ENCODE results near the gene ALDH3A1. TPM values are rescaled to one million over a fixed set of nuclear protein-coding genes. Genes with fewer than 3 reads are reported as not detected.
A peak's percentile ranks its signal among the peaks of the same experiment; 100 is the strongest.

Gene ALDH3A1
- total RNA-seq, 1 donor from 2014 or later, result not detected

GRCh38 chr17:19714542-19715411, 33.3 kb downstream of the ALDH3A1 start:
- Mint-ChIP-seq H3K4me3 (no peak overlapping the region), H3K27ac (ENCODE audit: unreplicated experiment) (no peak overlapping the region)

DNA sequence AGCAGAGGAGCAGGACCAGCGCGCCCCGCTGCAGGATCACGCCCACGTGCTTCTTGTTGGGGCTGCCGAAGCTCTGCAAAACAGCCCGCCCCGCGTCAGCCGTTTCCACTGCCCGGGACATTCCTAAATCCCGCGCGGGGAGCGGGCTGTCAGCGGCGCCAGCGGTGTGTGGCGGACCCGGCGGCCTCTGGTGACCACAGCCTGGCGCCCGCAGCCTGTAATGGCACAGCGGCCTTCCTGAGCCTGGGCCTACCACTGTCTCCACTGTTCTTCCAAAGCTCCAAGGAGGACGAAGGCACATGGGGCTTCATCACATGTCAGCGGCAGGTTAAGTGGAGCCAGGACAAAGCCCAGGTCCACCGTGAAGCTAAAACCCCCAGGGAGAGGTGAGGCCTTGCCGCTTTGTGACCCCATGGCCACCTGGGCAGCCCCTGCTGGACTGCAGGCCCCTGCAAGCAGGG, 34.2 kb downstream of the ALDH3A1 start:
- Mint-ChIP-seq H3K36me3 (ENCODE audit: low read depth) (no peaks in the 10 kb centered on the region), H3K4me1 (no peaks in the 10 kb centered on the region), H3K9me3 (no peaks in the 10 kb centered on the region), H3K4me3 (no peak overlapping the region), H3K27me3 (ENCODE audit: low read depth) (no peaks in the 10 kb centered on the region), H3K27ac (ENCODE audit: unreplicated experiment) (no peak overlapping the region)
- no peak for TF ChIP-seq CTCF (conservative IDR thresholded peaks at IDR 0.05)
- no peak for DNase-seq (ENCODE audit: low read depth, low spot score)

More at GRCh38 chr17:19714542-19715411, 33.3 kb downstream of the ALDH3A1 start:
- TF ChIP-seq CTCF (conservative IDR thresholded peaks at IDR 0.05), result no peak
- Mint-ChIP-seq H3K27me3 (ENCODE audit: low read depth) (no peaks in the 10 kb centered on the region), H3K9me3 (no peaks in the 10 kb centered on the region), H3K4me1 (no peaks in the 10 kb centered on the region), H3K36me3 (ENCODE audit: low read depth) (no peaks in the 10 kb centered on the region)
- DNase-seq (ENCODE audit: low read depth, low spot score), result no peak

DNA sequence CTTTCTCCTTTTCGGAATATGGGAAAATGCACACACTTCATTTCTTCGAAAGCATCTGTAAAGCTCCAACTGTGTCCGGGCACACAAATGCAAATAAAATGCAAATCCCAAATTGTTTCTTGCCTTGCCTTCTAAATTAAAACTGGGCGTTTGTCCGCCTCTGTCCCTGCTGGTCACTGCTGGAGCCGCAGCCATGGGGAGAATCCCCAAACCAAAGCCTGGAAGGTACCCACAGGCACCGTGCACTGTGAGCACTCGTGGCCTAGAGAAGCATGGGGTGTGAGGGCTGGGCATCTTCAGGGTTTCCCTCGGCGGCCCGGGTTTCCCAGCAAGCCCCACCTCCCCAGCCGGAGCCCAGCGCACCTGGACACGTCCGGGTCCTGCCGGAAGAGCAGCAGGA, 34.6 kb downstream of the ALDH3A1 start:
- DNase-seq (ENCODE audit: low read depth, low spot score), result no peak
- TF ChIP-seq CTCF (conservative IDR thresholded peaks at IDR 0.05), result peak; percentile 42

DNA sequence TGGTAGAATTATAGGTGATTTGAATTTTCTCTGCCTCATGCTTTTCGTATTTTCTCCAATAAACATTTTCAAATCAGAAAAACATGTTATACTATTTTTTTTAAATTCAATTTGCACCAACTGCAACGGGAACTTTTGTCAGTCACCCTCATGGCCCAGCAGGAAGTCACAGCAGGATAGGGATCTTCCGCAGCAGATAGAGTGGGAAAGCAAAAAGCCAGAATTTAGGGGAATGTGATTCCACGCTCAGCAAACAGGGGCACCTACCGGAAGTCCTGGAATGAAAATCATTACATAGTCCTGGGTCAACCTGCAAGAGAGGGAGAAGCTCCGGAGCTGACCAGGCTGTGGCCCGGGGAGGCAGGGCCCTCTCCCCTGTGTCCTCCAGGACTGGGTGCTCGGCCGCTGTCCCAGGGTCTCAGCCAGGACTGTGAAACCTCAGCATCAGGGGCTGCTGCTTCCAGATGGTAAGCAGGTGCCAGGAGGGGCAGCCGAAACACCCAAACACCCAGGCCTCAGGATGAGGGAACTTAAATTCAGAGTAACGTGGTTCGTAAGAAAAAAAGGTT, 35.6 kb downstream of the ALDH3A1 start:
- H3K9me3 Mint-ChIP-seq, result no peaks in the 10 kb centered on the region
- no peaks in the 10 kb centered on the region for H3K27me3 Mint-ChIP-seq (ENCODE audit: low read depth)
- H3K27ac Mint-ChIP-seq (ENCODE audit: unreplicated experiment), result no peak overlapping the region
- DNase-seq (ENCODE audit: low read depth, low spot score), result no peak
- no peaks in the 10 kb centered on the region for H3K36me3 Mint-ChIP-seq (ENCODE audit: low read depth)
- no peak overlapping the region for H3K4me3 Mint-ChIP-seq
- TF ChIP-seq CTCF (conservative IDR thresholded peaks at IDR 0.05), result no peak
- H3K4me1 Mint-ChIP-seq, result no peaks in the 10 kb centered on the region

More for the DNA sequence above, 34.6 kb downstream of the ALDH3A1 start:
- H3K4me3 Mint-ChIP-seq, result no peak overlapping the region
- no peaks in the 10 kb centered on the region for H3K27me3 Mint-ChIP-seq (ENCODE audit: low read depth)
- H3K4me1 Mint-ChIP-seq, result no peaks in the 10 kb centered on the region
- no peaks in the 10 kb centered on the region for H3K36me3 Mint-ChIP-seq (ENCODE audit: low read depth)
- H3K9me3 Mint-ChIP-seq, result no peaks in the 10 kb centered on the region
- H3K27ac Mint-ChIP-seq (ENCODE audit: unreplicated experiment), result no peak overlapping the region

DNA sequence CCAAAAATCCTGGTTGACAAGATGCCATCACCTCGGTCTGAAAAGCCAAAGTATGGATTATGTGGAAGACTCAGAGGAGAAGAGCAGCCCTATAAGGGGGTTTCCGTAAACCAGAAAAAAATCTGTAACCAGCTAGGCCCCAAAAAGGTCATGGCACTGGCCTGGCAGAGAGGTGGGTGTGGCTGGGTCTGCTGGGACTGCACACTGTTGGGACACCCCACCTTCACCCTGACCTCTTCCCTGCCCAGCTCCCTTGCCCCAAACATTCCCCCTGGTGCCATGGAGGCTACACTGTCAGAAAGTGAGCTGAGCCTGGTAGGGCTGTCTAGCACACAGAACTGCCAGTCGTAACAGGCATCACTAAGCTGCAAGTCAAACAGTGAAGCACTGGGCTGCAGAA, 38.3 kb downstream of the ALDH3A1 start:
- no peaks in the 10 kb centered on the region for H3K27me3 Mint-ChIP-seq (ENCODE audit: low read depth)
- H3K27ac Mint-ChIP-seq (ENCODE audit: unreplicated experiment), result no peak overlapping the region
- H3K4me3 Mint-ChIP-seq, result no peak overlapping the region
- H3K36me3 Mint-ChIP-seq (ENCODE audit: low read depth), result no peaks in the 10 kb centered on the region
- no peaks in the 10 kb centered on the region for H3K4me1 Mint-ChIP-seq
- DNase-seq (ENCODE audit: low read depth, low spot score), result no peak
- TF ChIP-seq CTCF (conservative IDR thresholded peaks at IDR 0.05), result no peak
- no peaks in the 10 kb centered on the region for H3K9me3 Mint-ChIP-seq

All from neural crest cell (in vitro differentiated cells).